AG20443 (cell line): Measurements from ENCODE around the gene ADAMTS7.
A peak's percentile ranks its signal among the peaks of the same experiment; 100 is the strongest.
"Not testable (repeated sequence)": the region's sequence is repeated elsewhere in the genome, so short reads cannot be mapped to it uniquely, and the experiment has no call there.

Experiments used
- DNase-seq: peaks from one replicate; pipeline ENCODE4 v3.0.0; 2012; ENCODE audit warnings: low spot score, mixed read lengths

Gene ADAMTS7

DNA sequence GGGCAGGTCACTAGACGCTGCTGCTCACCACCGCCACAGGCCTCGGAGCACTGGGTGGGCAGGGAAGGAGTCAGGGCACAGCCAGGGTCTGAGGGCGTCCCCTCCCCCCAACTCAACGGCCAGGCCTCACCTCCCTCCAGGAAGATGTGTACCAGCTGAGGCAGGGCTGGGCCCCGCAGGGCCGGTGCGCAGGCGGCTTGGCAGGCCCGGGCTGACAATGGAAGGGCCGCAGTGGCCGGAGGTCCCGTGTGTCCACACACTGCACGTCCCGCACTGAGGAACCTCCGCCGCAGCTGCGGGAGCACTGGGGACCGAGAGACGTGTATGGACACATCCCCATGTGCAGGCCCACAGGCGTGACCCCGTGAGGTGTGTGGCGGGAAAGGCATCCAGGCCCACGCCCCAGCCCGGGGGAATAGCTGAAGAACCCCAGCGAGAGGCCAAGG lies 47.4 kb downstream of the ADAMTS7 start:
- no peak for DNase-seq

DNA sequence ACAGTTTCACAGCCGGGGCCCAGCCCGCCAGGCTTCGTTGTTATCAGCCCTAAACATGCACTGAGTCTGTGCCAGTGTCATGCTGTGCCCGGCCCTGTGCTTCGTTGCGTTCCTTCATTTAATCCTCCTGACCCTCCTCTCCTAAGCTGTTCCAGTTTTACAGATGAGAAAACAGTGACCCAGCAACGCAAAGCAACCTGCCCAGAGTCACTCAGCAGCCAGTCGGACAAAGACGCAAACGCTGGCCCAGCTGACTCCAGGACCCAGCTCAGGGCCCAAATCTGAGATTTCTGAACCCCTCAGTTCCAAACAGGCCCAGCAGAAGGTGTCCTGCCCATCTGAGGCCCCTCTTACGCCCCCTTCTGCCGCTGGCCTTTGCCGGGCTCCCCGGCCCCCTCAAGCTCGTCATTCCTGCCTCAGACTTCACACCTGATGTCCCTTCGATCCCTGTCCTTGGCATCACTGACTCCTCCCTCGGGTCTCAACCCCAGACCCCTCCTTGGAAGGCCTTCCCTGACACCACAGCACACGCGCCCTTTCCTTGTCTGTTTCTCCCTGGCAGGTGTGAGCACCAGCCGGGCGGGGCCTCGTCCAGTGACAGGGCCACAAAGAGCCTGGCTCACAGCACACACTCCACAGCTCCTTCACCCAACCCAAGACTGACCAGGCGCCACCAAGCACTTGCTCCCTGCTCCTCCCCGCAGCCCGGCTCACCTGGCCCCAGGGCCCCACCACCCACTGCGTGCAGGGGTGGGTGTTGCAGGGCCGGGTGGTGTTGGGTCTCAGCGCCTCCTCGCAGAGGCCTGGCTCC lies 48.1 kb downstream of the ADAMTS7 start:
- DNase-seq: no peak

DNA sequence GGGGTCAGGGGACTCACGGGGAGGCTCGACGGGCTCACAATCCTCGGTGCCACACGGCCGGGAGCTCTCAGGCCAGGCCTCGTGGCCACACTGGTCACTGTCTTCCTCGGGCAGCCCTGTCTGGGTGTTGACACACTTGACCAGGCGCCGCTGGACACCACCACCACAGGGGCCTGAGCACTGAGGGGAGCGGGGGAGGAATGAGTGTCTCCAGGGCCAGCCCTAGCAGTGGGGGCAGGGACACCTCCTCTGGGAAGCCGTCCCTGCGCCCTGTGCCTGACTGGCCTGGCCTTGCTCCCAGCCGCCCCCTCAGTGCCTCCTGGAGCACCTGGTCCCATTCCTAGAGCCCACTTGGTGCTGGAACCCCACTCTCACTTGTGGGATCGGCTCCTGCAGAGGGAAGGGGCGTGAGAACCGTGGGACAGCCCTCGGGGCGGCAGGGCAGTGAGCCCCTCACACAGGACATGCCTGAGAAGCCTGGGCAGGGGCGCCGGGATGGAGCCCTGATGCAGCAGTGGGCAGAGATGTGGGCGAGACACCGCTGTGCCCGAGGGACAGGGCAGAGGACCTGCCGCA lies 48.8 kb downstream of the ADAMTS7 start:
- not testable (repeated sequence) for DNase-seq

DNA sequence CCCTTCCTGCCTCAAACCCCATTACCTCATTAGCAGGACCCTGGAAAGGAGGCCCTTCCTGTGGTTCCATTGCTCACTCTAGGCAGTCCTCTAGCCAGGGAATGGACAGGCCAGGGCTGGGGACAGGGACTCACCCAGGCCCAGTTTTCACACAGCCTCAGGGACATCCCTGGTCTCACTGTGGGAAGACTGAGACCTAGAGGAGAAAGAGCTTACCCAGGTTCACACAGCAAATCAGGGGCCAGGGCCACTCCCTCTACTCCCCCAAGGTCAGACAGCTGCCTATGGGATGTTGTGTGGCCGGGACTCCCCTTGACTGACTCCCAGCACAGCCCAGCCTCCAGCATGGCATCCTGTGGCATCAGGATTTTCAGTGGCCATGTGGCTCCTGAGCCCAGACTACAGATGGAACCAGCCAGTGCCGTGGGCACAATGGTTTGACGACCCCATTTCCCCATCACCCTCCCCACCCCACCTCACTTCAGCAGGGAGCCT lies 49.3 kb downstream of the ADAMTS7 start:
- no peak for DNase-seq

DNA sequence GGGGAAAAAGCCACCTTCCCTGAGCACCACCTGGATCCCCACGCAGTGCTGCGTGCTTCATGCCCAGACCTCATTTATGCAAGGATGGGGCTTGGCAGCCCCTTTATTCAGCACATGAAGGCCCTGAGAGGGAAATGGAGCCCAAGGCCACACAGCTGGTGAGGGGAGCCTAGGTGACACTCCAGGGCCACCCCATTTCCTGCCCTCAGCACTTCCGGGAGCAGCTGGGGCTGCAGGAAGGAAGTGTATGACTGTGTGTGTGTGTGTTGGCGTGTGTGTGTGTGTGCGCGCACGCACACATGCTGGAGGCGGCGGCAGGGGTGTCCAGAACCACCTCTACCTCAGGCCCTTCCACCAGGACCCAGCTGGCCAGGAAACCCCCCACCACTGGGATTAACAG lies 49.8 kb downstream of the ADAMTS7 start:
- not testable (repeated sequence) for DNase-seq

DNA sequence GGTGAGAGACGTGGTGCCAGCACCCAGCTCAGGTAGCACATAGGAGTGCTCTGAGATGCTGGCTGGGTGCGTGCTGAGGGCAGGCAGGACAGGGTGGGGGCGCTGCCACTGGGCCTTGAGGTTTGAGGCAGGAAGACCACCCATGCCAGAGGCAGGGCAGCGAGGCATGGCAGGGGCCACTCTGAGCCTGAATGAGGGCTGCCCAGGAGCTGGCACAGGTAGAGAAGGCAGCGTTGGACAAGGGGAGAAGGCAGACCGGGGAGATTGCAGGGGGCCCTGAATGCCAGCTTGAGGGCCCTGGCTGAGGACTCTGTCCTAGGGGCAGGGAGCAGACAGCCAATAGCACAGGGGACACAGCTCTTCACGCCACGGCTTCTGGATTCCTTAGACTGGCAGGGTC lies 50.2 kb downstream of the ADAMTS7 start:
- no peak for DNase-seq

DNA sequence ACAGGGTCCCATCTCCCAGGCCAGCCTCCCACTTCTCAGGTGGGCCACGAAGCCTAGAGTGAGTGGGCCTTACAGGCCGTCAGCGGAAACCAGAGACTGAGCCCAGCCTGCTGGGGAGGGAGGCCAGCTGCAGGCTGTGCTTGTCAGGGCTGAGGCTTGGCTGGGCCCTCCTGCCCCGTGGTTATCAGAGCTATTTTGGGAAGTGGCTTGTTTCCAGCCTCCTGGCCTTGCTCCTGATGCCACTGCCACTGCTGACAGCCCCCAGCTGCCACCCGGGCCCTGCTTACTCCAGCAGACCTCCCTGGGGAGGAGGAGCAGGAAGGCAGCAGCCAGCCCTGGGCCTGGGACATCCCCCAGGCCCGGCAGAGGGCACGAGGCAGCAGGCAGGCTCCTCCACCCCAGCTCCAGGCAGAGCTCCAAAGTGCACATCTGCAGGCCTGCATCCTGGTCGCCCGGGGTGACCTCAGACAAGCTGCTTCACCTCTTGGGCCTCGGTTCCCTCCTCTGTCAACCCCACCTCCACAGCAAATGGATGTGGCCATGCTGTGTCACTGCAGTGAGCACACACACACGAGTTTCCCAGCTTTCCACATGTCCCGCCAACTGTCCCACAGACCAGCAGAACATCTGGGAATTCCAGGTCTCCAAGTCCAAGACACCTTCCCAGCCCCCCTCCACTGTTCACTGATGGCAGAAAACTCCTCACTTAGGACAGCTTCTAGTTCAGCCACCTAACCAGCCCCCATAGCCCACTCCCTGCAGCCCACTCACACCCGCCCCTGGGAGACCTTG lies 51.0 kb downstream of the ADAMTS7 start:
- DNase-seq: not testable (repeated sequence)

DNA sequence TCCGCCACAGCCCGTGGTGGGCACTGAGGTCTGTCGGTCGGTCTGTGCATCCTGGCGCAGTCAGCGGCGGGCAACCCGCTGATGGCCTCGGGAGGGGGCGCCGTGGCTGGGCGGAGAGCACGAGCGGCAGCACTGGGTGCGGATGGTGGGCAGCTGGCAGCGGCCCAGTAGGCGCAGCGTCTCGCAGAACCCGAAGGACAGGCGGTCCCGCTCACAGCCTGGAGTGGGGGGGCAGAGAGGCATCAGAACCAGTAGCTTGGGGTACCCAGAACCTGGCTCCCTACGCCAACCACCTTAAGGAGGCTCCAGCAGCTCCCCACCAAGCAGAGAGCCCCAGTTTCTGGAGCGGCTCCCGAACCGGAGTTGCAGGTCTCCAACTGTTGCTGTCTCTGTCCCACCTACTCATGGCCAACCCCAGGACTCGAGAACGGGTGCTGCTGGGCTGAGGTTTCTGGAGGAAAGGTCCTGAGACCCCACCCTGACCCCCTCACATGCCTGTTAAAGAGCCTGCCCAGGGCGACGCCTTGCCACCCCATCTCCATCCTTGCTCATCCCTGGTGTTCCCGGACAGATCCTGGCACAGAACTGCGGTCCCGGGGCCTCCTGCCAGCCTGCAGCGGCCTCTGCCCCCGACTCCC lies 51.8 kb downstream of the ADAMTS7 start:
- not testable (repeated sequence) for DNase-seq

DNA sequence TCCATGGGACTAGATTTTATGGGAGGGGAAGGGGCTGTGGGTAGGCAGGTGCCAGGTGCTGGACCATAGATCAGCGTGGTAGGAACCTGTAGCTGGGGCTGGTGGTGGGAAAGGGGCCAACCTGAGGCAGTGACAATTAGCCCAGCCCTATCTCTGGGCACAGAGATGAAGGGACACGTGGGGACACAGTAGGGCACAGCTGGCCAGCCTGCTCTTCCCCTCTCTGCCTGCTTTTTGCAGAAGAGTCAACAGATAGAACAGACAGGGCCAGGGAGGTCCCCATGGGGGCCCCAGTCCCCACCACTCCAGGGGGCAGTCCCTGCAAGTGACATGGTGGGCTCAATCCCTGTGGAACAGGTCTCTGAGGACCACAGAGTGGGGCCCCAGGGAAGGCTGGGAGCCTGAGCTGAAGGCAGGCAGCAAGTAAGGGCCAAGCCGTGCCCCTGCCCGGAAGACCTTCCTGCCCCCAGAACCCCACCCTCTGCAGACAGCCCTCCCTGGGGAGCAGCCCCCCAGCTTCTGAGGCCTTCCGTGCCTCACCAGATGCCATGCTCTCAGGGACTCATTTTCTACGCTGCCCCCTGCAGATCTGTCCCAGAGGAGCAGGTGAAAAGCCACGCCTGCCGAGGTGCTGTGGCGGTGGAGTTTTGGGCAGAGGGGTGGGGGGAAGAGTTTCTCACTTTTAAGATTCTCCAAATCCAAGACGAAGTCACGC lies 52.6 kb downstream of the ADAMTS7 start:
- DNase-seq: not testable (repeated sequence)

DNA sequence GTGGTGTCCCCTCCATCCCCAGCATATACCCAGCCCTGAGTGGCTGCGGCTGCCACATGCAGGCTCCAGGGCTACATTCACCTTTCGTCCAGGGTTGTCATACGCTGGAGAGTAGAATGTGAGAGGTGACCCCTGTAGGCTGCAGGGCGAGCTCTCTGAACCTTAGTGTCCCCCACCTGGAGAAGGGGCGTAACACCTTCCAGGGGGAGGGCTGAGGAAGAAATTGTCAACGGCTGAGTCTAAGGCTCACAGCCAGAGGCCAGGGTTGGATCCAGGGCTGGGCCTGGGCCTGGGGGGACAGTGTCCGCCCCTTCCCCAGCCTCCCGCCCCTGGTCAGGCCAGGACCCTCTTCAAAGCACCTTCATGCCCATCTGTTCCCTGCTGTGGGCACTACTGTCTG lies 53.2 kb downstream of the ADAMTS7 start:
- not testable (repeated sequence) for DNase-seq

DNA sequence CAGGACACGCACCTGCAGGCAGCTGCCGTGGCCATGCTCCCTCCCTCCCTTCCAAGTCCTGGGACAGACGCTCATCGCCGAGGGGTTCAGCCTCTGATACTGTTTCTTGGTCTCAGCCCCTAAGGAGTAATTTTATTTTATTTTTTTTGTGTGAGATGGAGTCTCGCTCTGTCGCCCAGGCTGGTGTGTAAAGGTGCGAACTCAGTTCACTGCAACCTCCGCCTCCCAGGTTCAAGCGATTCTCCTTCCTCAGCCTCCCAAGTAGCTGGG lies 53.7 kb downstream of the ADAMTS7 start:
- DNase-seq: no peak

DNA sequence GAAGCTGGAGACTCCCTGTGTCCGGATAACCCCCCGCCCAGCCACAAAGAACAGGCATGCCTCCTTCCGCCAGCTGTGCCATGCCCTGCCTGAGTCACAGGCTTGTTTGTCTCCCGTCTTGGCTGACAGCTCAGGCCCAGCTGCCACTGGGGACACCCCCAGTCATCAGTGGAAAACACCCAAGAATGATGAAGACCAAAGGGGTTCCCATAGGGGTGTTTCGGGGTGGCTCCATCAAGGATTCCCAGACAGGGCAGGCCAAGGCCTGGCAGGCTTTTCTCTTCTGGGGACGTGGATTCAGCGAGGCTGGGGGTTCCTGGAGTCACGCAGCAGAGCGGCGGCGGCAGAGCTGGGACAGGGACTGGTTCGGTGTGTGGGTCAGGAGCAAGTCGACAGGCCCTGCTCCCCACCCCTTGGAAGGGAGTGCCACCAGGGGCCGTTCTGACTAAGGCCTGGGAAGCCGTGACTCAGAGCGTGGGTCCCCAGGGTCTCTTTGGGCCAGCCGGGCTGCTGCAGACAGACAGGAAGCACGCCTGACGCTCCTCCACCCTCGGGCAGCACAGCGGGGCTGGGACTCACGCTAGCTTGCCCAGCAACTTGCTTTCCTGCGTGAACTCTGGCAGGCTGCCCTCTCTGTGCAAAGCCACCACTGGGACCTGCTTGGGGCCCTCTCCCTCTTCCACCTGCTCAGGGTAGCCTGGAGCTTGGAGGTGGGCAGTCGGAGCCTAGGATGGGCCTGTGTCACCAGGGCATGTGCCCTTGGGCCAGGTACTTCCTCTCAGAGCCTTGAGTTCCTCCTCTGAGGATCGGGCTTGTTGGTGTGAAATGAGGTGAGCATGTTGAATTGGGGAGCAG lies 54.3 kb downstream of the ADAMTS7 start:
- peak; percentile 61 for DNase-seq

DNA sequence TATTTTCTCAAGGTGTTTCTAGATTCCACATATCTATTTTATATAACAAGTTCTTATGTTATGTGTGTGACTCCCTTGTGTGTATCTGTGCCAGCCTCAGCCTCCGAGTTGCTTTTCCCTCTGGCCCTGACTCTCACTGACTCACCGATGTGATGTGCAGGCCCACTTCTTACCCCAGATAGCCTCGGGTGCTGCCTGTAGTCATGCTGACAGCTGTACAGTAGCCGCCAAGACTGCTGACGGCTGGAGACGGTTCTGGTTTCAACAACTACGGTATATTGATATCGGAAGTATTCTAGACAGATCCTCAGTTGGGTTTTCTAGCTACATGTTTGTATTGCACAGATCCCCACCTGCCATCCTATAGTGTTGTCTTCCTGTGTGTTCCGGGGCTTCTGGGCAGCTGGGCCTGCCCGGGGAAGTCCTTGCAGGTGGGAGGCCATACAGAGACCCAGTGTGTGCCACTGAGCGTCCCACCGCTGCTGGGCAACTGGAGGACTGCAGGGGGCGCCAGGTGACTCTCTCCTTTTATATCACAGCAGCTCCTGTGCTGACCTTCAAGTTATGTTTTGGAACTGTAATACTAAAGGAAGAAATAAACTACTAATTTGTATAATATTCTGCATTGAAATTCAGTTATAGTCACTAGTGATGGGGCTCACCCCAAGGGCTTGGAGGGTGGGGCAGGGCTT lies 55.2 kb downstream of the ADAMTS7 start:
- DNase-seq: peak; percentile 67

DNA sequence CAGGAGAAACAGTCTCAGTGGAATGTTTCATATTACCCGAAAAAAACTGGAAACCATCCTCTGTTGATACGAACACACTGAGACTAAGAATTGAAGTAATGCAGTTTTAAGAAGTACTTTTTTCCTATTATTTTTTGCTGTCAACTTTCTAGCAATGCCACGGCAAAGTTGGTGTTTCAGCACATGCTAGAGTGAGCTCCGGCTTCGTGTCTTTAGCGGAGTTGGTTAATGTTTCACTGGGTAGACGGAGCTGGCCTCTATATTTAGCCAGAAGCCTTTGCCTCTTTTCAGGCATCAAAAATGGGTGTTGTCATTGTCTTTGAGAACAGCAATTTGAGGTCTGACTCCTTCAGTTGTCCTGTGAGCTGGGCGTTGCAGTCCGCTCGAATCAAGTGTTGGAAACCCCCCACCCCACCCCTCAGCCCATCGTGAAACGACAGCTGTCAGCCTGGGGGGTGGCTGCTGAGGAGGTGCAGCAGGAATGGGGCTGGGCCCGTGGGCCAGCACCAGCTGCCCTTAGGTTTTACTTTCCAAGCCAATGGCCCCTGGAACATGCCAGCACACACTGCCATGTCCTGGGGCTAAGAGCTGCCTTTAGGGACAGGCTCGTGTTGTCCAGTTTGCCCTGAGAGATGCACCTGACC lies 56.5 kb downstream of the ADAMTS7 start:
- not testable (repeated sequence) for DNase-seq

DNA sequence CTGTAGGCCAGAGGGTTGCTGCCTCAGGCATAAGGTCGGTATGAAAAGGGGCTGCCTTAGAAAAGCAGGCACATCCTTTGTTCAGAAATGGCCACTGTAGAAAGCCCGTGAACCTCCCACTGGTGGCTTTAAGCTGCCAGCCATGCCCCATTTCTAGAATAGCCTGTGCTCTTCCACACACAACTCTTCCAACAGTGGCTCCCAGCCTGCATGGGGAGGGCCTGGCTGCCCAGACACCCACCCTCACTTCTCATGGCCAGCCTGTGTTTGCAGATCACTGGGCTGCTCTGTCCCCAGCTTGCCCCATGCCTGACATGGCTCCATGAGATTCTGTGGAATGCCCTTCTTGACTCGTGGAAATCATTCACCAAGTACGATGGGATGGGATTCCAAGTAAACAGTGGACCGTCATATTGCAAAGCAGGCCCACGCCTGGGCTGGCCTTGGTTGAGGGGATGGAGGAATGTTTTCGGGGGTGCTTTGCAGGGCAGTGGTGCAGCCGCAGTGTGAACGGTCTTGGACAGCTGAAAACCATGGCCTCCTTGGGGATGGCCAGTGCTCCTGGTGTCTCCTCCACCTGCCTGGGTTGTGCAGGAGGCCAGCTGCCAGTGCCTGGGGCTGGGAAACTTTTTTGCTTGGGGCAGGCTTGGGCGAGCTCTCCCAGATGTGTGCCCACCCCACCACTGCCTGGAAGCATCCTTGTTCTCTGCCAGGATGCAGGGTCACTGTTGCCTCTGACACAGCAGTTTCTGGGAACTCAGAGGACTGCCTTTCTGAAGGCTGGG lies 57.3 kb downstream of the ADAMTS7 start:
- not testable (repeated sequence) for DNase-seq

DNA sequence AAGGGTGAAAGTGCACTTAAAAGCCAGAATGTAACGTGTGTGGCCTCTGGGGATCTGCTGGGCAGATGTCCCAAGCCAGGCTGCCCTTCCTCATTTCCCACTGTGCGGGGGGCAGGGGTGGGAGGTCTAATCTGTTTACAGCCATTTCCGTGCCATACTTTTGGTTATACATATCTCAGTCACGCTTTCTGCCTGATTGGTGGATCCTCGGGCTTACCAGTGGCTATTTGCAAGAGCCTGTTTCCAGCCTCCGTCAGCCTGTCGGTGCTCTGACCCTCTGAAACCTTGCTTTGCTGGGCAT lies 58.0 kb downstream of the ADAMTS7 start:
- DNase-seq: not testable (repeated sequence)

DNA sequence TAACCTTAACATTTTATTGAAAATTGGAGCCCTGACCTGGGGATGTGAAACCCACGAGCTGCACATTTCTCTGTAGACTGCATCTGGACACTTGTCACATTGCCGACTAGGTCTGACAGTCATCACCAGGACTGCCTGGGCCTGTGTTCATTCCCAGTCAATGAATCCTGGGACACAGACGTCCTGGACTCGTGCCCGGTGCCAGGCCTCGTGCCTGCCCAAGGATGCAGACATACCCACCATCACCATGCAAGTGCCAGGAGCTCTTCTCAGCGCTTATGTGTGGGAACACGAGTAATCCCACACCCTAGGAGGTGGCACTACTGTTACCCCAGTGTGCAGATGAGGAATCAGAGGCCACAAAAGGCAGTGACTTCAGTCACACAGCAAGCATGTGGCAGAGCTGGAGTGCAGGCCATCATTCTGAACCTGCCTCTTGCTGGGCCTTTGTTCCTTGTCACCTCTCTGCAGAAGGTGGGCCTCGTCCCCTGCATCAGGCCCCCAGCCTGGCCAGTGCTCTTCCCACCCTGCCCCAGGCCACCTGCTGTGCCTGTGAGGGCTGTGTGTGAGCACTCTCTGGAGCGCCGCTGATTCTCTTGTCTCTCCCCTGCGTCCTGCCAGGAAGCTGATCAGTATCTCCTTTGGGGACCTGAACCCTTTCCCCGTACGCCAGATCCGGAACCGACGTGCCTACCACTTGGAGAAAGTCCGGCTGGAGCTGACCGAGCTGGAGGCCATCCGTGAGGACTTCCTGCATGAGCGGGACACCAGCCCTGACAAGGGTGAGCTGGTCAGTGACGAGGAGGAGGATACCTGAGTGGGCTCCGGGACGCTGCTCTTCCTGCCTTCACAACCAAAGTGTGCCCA lies 58.5 kb downstream of the ADAMTS7 start:
- DNase-seq: no peak

DNA sequence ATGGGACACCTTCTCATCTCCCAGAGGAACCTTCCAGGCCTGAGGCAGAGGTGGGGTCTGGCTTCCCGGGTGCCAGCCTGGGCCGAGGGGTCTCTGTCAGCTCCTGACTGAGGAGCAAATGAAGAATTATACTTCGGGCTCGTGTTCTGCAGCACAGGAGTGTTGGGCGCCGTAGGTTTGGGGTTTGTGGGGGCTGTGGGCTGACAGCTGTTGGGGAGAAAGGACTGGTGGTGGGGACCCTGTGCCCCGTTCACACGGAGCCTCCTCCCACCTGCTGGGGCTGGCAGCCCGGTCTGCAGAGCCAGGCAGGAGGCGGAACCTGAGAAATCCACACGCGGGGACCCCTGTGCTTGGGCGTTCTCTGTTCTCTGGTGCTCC lies 59.7 kb downstream of the ADAMTS7 start:
- DNase-seq: no peak
